Fibroblast of lung (primary cell): ENCODE results near the gene RS1.

Experiments used
- EZH2 ChIP-seq: IDR thresholded peaks from 2 replicates; pipeline ENCODE4 v1.5.1; 2012; ENCODE audit warnings: low read length, control low read depth, mild to moderate bottlenecking; ENCODE audit errors: missing control alignments
- TF ChIP-seq, protein P1 (sequence below), 2 donors: IDR thresholded peaks in 1 of 2; conservative IDR thresholded peaks in 1 of 2; 1 replicate in 1 of 2; 2 replicates in 1 of 2; pipeline ENCODE4 v1.5.1; 2011 to 2012; ENCODE audit warnings: low read length in 2 of 2, control low read depth in 1 of 2, inconsistent platforms in 1 of 2, low read depth in 1 of 2, mild to moderate bottlenecking in 1 of 2

DNA sequence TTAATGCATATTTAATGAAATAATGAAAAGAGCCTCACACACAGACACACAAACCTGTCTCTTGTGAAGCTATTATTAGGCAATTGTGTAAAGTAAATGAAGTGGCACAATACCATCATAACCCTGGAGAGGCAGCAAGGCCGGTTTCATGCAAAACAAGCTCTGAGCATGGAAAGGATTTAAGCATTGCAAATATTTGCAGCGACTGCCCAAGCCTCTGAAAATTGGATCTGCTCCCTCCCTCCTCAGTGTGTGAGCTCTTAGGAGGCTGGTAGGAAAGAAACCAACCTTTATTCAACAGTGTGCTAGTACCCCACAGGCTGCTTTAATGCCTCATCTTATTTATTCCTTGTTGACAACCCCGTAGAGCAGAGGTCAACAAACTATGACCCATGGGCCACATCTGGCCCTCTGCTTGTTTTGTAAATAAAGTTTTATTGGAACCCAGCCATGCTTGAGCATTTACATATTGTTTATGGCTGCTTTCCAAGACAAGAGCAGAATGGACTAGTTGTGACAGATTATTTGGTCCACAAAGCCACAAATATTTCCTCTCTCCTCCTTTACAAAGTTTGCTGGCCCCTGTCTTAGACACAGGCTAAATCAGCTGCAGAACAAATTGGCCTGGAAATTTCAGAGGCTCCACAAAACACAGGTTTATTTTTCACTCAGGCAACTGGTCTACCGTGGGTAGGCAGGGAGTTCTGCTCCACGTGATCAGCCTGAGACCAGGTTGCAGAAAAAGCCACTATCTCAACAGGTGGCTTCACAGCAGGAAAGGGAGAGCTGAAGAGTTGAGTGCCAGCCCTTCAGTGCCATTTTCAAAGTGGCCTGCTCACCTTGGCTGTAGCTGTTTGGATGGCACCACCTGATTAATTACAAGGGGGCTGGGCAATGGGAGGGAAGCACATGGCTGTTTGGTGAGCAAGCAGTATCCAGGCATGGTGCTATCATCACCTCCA lies 16.8 kb downstream of the RS1 start:
- TF ChIP-seq, protein P1, sequence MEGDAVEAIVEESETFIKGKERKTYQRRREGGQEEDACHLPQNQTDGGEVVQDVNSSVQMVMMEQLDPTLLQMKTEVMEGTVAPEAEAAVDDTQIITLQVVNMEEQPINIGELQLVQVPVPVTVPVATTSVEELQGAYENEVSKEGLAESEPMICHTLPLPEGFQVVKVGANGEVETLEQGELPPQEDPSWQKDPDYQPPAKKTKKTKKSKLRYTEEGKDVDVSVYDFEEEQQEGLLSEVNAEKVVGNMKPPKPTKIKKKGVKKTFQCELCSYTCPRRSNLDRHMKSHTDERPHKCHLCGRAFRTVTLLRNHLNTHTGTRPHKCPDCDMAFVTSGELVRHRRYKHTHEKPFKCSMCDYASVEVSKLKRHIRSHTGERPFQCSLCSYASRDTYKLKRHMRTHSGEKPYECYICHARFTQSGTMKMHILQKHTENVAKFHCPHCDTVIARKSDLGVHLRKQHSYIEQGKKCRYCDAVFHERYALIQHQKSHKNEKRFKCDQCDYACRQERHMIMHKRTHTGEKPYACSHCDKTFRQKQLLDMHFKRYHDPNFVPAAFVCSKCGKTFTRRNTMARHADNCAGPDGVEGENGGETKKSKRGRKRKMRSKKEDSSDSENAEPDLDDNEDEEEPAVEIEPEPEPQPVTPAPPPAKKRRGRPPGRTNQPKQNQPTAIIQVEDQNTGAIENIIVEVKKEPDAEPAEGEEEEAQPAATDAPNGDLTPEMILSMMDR (conservative IDR thresholded peaks at IDR 0.05 in 1 of 2, IDR thresholded peaks at IDR 0.05 in 1 of 2; ENCODE audit: low read depth in 1 of 2, low read length in 2 of 2), result no peak
- TF ChIP-seq EZH2, result no peak
